ENCODE measurements around the gene RAB8B.
A peak's percentile ranks its signal among the peaks of the same experiment; 100 is the strongest.
"Not testable (repeated sequence)": the region's sequence is repeated elsewhere in the genome, so short reads cannot be mapped to it uniquely, and the experiment has no call there.

The RAB8B gene

DNA sequence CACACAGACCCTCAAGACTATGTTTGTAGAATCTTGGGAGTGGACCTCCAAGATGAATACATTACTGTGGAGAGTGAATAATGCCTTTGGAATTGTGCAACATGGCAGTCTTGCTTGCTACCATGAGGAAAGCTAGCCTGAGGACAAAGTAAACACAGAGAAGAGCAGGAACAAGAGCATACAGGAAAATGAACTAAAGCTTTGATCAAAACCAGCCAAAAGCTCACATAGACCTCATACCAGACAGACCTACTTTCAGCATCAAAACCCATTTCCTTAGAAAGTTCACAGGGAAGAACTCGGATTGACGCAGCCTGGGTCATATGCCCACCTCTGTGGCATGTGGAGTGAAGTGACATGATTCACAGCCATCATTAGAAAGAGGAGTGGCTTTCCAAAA lies 3.3 kb upstream of the RAB8B start:
- DNase-seq: no peak

DNA sequence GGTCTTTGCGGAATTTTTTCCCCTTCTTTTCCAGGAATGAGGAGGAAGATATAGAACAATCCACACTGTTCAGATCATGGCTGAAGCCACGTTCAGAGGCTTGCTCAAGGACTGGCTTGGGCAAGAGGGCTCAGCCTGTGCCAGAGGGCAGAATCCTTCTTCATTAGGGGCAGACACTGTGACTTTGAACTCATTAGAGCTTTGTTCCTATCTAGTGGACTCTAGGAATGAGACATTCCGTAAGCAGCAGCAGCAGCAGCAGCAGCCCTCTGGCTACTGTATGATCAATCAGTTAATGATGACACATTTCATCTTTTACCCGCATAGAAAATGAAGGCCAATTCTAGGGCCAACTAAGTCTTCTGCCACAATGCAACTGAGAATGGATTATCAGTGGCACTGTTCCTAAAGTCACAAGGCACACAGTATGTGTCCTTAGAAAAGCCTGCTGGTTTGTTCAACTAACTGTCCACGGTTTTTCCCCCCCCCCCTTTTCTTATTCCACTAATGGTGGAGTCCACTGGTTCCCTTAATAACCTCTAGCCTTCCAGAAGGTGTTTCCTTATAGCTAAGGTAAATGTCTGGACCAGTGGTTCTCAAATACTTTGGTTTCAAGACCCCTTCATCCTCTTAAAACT lies 1.7 kb upstream of the RAB8B start:
- DNase-seq: no peak

DNA sequence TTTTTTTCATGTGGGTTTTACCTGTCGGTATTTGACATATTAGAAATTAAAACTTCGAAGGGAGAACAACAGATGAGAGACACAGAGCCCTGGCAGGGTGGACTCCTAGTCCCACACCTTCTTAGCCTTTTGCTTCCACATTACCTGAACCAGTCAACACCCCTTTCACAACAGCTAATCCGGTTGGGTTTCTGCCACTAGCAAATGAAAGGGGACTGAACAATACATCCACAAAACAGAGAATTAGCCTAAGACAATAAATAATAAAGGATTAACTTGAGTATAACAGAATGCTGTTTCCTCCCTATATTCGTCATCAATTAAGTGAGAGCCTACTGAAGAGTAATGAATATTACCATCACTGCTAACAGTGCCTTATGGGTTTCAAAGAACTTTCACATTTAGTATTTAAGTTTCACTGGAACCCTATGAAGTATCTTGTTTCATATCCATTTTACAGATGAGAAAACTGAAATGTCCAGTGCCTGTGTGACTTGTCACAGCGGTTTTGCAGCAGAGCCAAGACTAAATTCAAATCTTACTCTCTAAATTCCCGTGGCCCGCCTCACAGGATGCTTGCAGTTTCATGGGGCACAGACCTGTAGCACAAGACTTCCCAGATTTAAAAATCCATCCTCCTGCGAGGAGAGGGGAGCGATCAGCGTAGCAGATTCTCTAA lies 1.0 kb upstream of the RAB8B start:
- no peak for DNase-seq

DNA sequence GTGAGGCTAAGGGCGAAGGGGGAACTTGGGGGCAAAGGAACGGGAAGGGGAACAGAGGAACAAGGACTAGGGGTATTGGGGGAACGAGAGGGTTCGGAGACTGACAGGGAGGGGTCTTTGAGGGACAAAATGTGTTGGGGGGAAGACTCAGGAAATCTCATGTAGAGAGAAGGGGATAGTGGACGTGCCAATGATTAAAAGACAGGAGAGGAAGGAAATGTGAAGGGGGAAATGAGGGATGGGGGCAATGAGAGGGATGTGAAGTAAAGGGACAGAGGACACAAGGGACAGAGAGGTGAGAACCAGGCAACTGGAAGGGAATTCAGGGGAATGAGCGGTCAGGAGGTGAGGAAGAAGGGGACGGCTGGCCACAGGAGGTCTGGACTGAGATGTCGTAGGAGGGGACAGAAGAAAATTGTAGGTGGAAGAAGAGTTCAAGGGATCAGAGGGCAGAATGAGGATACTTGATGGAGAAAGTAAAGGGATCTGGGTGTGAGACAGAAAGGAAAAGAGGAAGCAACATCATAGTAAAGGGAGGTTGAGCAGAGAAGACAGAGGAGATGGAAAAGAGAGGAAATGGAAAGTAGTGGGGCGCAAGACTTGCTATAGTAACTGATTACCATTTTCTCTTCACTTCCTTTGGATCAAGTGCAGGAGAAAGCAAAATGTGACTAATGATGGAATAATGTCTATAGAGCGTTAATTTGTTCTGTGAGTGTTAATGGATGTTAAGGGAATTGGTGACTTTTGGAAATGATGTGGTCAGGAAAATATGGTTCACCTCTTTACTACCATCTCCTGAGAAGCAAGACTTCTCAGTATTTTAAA lies 749 bp downstream of the RAB8B start:
- peak in 3 of 14 donors; percentile 28 to 53 (median 34) for DNase-seq

- no peak for DNase-seq
Measured at GRCh38 chr15:63190769-63191649, 1.6 kb downstream of the RAB8B start.

DNA sequence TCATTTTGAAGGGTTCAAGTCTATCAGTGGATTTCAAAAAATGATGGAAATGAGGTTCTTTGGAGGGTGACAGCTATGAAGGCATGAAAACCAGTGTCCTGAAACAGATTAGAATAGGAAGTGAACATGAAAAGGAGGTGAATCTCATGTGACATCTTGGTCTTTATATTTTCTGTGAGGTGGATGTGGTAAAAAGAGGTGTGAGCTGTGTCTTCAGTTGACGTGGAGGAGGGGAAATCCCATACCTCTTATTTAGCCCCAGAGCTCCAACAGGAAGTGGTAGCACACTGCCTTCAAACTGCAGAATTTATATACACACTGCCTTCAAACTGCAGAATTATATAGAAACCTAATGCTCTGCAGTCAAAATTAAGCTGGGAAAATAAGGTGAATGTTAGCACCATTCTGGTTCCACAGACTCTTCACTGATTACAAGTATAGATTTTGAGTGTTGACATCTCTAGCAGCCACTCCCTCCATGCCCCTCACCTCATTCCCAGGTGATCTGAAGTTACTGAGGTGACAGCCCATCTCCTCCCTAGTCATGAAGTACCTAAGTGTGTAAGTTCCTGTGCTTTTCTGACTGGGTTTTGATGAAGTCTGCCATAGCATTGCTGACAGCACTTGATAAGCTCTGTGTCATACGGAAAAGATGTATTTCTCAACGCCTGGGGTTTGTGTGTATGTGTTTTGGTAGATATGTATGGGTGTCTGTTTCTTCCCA lies 2.7 kb downstream of the RAB8B start:
- DNase-seq: no peak

DNA sequence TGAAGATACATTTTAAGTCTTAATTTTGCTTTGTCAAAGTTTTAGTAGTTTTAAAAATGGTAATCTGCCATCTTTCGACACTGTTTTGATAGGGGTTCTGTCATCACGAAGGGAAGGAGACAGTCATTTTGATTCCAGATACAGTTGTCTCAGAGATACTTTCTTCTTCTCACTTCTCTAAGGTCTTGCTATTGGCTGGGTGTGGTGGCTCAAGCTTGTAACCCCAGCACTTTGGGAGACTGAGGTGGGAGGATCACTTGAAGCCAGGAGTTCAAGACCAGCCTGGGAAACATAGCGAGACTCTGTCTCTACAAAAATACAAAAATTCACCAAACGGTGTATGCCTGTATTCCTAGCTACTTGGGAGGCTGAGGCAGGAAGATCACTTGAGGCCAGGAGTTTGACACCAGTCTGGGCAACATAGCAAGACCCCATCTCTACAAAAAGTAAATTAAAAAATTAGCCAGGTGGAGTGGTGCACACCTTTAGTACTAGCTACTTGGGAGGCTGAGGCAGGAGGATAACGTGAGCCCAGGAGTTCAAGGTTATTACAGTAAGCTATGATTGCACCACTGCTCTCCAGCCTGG lies 3.3 kb downstream of the RAB8B start:
- no peak for DNase-seq

DNA sequence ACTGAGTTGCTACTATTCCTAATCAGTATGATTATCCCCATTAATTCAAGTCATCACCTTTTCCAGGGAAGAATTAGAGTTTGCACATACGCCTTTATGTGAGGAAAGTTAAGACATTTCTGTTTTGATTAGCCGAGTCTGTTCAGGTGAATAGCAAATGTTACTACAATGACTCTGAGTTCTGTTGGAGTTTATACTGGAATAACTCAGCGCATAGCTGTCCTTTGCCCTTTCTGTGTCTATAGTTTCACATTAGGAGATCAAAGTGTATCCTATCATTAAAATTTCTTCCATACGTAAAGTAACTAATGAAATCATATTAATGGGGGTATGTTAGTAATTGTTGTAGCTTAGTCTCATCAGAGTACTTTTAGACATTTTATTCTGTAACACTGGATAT lies 4.9 kb downstream of the RAB8B start:
- no peak for DNase-seq

- DNase-seq: no peak
Measured at GRCh38 chr15:63194880-63195568, 5.6 kb downstream of the RAB8B start.

- no peak for DNase-seq
Measured at GRCh38 chr15:63195569-63196015, 6.2 kb downstream of the RAB8B start.

- DNase-seq: no peak
Measured at GRCh38 chr15:63196842-63197241, 7.4 kb downstream of the RAB8B start.

DNA sequence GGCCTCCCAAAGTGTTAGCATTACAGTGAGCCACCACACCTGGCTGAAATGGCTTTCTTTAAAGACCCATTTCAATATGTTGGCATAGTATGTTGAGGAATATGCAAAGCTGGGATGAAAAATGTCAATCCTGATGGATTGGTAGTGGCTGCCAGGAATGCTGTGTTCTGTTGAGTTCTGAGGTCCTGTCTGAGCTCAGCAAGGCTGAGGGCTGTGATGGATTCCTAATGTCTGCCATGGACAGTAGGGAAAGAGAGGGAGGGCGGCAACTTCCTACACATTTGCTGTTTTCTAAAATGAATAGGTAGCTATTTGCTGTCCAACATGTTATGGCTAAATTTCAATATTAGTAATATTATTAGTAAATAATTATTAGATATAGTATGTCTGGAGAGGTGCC lies 8.2 kb downstream of the RAB8B start:
- DNase-seq: no peak

DNA sequence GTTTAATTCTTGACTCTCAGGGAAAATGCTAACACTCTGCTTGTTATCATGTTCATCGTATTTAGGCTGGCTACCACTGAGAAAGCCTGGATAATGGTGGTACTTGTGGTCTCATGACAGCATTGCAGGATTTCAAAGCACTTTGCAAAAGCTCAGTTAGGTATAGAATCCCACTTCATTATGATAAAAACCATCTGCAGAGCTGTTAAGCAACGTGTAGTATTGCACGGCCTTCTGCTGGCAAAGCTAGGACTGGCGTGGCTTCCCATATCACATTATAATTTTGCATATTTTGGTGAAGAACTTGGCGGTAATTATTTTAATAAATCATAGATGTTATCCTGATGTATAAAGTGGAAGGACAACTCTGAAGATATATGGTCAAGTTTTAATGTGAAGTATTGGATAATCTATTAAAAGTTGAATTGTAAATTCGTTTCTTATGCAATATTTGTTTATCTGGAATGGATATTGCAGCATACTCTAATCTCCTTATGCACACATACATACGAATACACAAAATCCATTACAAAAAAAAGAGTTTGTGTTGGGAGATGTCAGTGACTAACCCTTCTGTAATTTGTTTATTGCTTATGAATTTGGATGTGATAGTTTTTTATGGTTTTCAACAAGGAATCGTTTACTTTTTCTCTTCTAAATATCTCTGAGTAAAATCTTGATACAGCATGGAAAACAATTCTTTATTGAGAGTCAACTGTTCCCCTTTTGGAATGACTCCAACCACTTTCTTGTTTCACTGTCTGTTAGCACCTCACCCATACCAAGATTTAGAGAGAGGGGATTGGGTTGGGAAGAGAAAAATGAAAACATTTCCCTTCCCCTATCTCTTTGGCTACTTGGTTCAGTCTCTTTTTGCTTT lies 9.2 kb downstream of the RAB8B start:
- no peak for DNase-seq

DNA sequence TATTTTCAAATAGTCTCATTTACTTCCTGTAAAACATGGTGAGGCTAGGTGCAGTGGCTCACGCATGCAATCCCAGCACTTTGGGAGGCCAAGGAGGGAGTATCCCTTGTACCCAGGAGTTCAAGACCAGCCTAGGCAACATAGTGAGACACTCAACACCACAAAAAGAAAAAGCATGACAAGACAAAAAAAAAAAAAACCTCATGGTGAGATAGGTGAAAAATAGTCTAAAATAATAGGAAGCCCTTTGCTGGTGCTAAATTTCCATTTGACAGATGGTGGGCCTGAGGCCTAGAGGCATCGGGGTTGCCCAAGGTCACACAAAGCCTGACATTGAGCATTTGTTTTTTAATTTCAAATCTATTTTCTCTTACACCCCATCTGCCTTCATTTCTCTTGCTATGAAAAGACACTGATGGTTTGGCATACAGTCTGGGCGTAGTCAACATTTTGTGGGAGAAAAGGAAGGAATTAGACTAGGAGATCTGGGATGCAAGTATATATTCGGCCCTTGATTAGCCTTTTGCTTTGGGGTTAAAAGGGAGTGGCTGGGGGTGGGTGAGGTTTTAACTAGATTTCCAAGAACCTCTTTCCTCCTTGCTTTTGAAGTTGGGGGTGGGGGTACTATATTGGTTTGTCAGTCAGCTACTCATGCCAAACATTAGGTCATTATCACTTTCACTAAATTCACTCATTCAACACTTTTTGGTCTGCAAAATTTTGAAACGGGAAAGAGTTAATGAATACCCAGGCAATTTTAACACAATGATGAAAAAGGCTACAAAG lies 11.3 kb downstream of the RAB8B start:
- no peak for DNase-seq

- no peak for DNase-seq
Measured at GRCh38 chr15:63202861-63203260, 13.5 kb downstream of the RAB8B start.

DNA sequence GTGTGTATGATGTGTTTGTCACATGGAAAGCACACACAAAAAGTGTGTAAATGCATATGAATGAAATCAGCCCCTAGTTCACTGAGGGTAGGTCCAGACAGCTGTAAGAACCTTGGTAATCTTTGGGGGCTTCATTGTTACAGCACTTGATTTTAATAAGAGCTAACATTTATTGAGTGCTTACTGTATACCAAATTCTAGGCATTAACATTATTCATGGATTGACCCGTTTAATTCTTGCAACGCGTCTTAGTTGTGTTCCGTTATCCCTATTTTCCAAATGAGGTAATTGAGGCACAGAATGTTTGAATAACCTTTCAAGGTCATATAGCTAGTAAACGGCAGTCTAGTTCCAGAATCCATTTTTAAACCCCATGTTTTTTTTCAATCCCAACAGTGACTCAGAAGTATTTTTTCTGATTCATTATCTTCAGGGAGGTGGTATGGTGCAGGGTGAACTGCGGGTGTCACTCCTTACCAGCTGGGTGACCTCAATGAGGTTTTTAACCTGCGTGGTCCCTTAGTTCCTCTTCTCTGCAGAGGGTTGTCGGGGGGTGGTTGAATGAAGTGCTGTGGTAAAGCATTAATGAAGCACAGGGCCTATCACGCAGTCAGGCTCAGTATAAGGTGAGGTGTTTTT lies 14.2 kb downstream of the RAB8B start:
- DNase-seq: no peak

- no peak for DNase-seq
Measured at GRCh38 chr15:63206079-63206478, 16.7 kb downstream of the RAB8B start.

DNA sequence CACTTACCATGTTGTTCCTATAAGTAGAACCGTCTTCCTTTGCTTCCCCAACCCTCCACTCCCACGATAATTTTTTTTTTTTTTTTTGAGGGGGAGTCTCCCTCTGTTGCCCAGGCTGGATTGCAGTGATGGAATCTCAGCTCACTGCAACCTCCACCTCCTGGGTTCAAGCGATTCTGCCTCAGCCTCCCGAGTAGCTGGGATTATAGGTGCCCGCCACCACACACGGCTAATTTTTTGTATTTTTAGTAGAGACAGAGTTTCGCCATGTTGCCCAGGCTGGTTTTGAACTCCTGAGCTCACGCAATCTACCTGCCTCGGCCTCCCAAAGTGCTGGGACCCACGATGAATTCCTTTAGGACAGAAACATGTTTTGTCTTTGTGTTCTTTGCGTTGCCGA lies 19.4 kb downstream of the RAB8B start:
- DNase-seq: not testable (repeated sequence)
